ENCODE measurements around the gene ZNF391.

Gene ZNF391

GRCh38 chr6:27407153-27407814 lies 18.7 kb downstream of the ZNF391 start:
- TF ChIP-seq GATA3 (IDR thresholded peaks at IDR 0.05; ENCODE audit: low read depth, low read length): no peak
- no peak for TF ChIP-seq GATA2 (IDR thresholded peaks at IDR 0.05; ENCODE audit: low read depth, low read length)

GRCh38 chr6:27414300-27414699 lies 25.7 kb downstream of the ZNF391 start:
- TF ChIP-seq GATA2 (IDR thresholded peaks at IDR 0.05; ENCODE audit: low read depth, low read length) (no peak), GATA3 (IDR thresholded peaks at IDR 0.05; ENCODE audit: low read depth, low read length) (no peak)

GRCh38 chr6:27414996-27415395 lies 26.4 kb downstream of the ZNF391 start:
- TF ChIP-seq GATA2 (IDR thresholded peaks at IDR 0.05; ENCODE audit: low read depth, low read length) (no peak), GATA3 (IDR thresholded peaks at IDR 0.05; ENCODE audit: low read depth, low read length) (no peak)

- TF ChIP-seq GATA3 (IDR thresholded peaks at IDR 0.05; ENCODE audit: low read depth, low read length): no peak
- no peak for TF ChIP-seq GATA2 (IDR thresholded peaks at IDR 0.05; ENCODE audit: low read depth, low read length)
Measured at GRCh38 chr6:27415898-27416297, 27.3 kb downstream of the ZNF391 start.

GRCh38 chr6:27419363-27419762 lies 30.8 kb downstream of the ZNF391 start:
- no peak for TF ChIP-seq GATA2 (IDR thresholded peaks at IDR 0.05; ENCODE audit: low read depth, low read length)
- TF ChIP-seq GATA3 (IDR thresholded peaks at IDR 0.05; ENCODE audit: low read depth, low read length): no peak

- TF ChIP-seq GATA3 (IDR thresholded peaks at IDR 0.05; ENCODE audit: low read depth, low read length) (no peak), GATA2 (IDR thresholded peaks at IDR 0.05; ENCODE audit: low read depth, low read length) (no peak)
Measured at GRCh38 chr6:27422651-27423332, 34.2 kb downstream of the ZNF391 start.

- TF ChIP-seq GATA2 (IDR thresholded peaks at IDR 0.05; ENCODE audit: low read depth, low read length) (no peak), GATA3 (IDR thresholded peaks at IDR 0.05; ENCODE audit: low read depth, low read length) (no peak)
Measured at GRCh38 chr6:27426045-27426620, 37.6 kb downstream of the ZNF391 start.

GRCh38 chr6:27428502-27428901 lies 39.9 kb downstream of the ZNF391 start:
- TF ChIP-seq GATA2 (IDR thresholded peaks at IDR 0.05; ENCODE audit: low read depth, low read length): no peak
- TF ChIP-seq GATA3 (IDR thresholded peaks at IDR 0.05; ENCODE audit: low read depth, low read length): no peak

- TF ChIP-seq GATA3 (IDR thresholded peaks at IDR 0.05; ENCODE audit: low read depth, low read length): no peak
- no peak for TF ChIP-seq GATA2 (IDR thresholded peaks at IDR 0.05; ENCODE audit: low read depth, low read length)
Measured at GRCh38 chr6:27428966-27429365, 40.4 kb downstream of the ZNF391 start.

GRCh38 chr6:27433714-27434113 lies 45.2 kb downstream of the ZNF391 start:
- no peak for TF ChIP-seq GATA3 (IDR thresholded peaks at IDR 0.05; ENCODE audit: low read depth, low read length)
- TF ChIP-seq GATA2 (IDR thresholded peaks at IDR 0.05; ENCODE audit: low read depth, low read length): no peak

GRCh38 chr6:27439371-27439770 lies 50.8 kb downstream of the ZNF391 start:
- TF ChIP-seq GATA3 (IDR thresholded peaks at IDR 0.05; ENCODE audit: low read depth, low read length): no peak
- no peak for TF ChIP-seq GATA2 (IDR thresholded peaks at IDR 0.05; ENCODE audit: low read depth, low read length)

GRCh38 chr6:27441001-27441400 lies 52.4 kb downstream of the ZNF391 start:
- TF ChIP-seq GATA3 (IDR thresholded peaks at IDR 0.05; ENCODE audit: low read depth, low read length) (no peak), GATA2 (IDR thresholded peaks at IDR 0.05; ENCODE audit: low read depth, low read length) (no peak)

- no peak for TF ChIP-seq GATA2 (IDR thresholded peaks at IDR 0.05; ENCODE audit: low read depth, low read length)
Measured at GRCh38 chr6:27442932-27443331, 54.4 kb downstream of the ZNF391 start.

GRCh38 chr6:27448456-27448855 lies 59.9 kb downstream of the ZNF391 start:
- TF ChIP-seq GATA2 (IDR thresholded peaks at IDR 0.05; ENCODE audit: low read depth, low read length): no peak
- no peak for TF ChIP-seq GATA3 (IDR thresholded peaks at IDR 0.05; ENCODE audit: low read depth, low read length)

Measured in SH-SY5Y (cell line).